SK-N-SH treated with all-trans-retinoic acid at 6 μM for 48 hours (cell line): ENCODE measurements around the gene GPR137B.

Experiments used
- ATAC-seq: fragments of 200-7000 bp; cut with Tn5 transposase; 3 replicates; pipeline ENCODE4 v1.9.1; 2020; ENCODE audit warnings: mild to moderate bottlenecking, moderate library complexity
- ARNTL ChIP-seq: fragments of 450-650 bp; formaldehyde crosslinking; IDR thresholded peaks from 2 replicates; pipeline ENCODE4 v1.5.0; 2020; ENCODE audit warnings: low read depth, mild to moderate bottlenecking, moderate library complexity, borderline replicate concordance
- CREB5 ChIP-seq: fragments of 250-450 bp; sonication (Bioruptor Pico); IDR thresholded peaks from 2 replicates; pipeline ENCODE4 v1.5.1; 2020; ENCODE audit warnings: low read depth, mild to moderate bottlenecking, moderate library complexity
- CSDC2 ChIP-seq: fragments of 250-450 bp; sonication (Bioruptor Pico); IDR thresholded peaks from 2 replicates; pipeline ENCODE4 v1.5.0; 2020; ENCODE audit warnings: mild to moderate bottlenecking, moderate library complexity
- CSRNP3 ChIP-seq: fragments of 250-450 bp; sonication (Bioruptor Pico); IDR thresholded peaks from 2 replicates; pipeline ENCODE4 v1.5.1; 2021; ENCODE audit warnings: mild to moderate bottlenecking, moderate library complexity
- GLIS3 ChIP-seq: fragments of 250-450 bp; sonication (Bioruptor Pico); IDR thresholded peaks from 2 replicates; pipeline ENCODE4 v1.5.0; 2020; ENCODE audit warnings: mild to moderate bottlenecking, moderate library complexity
- ISL1 ChIP-seq: fragments of 250-450 bp; sonication (Bioruptor Pico); IDR thresholded peaks from 2 replicates; pipeline ENCODE4 v2.1.2; 2022; ENCODE audit warnings: mild to moderate bottlenecking, moderate library complexity
- OSR1 ChIP-seq: fragments of 250-450 bp; sonication (Bioruptor Pico); IDR thresholded peaks from 2 replicates; pipeline ENCODE4 v1.8.0; 2022; ENCODE audit warnings: moderate library complexity, mild to moderate bottlenecking, inconsistent platforms
- POU6F1 ChIP-seq: fragments of 250-450 bp; sonication (Bioruptor Pico); IDR thresholded peaks from 2 replicates; pipeline ENCODE4 v1.8.0; 2021; ENCODE audit warnings: low read depth, mild to moderate bottlenecking, moderate library complexity, borderline replicate concordance
- PPARA ChIP-seq: fragments of 250-450 bp; sonication (Bioruptor Pico); IDR thresholded peaks from 2 replicates; pipeline ENCODE4 v1.5.0; 2020; ENCODE audit warnings: mild to moderate bottlenecking, borderline replicate concordance
- RARB ChIP-seq: fragments of 250-450 bp; sonication (Bioruptor Pico); IDR thresholded peaks from 2 replicates; pipeline ENCODE4 v1.8.0; 2021; ENCODE audit warnings: mild to moderate bottlenecking, moderate library complexity
- SNAI2 ChIP-seq: fragments of 250-450 bp; sonication (Bioruptor Pico); IDR thresholded peaks from 2 replicates; pipeline ENCODE4 v1.5.0; 2020; ENCODE audit warnings: mild to moderate bottlenecking, moderate library complexity
- TCF4 ChIP-seq: fragments of 250-450 bp; sonication (Bioruptor Pico); IDR thresholded peaks from 2 replicates; pipeline ENCODE4 v1.8.0; 2021; ENCODE audit warnings: mild to moderate bottlenecking, moderate library complexity, borderline replicate concordance
- TOX ChIP-seq: fragments of 250-450 bp; sonication (Bioruptor Pico); IDR thresholded peaks from 2 replicates; pipeline ENCODE4 v1.8.0; 2021; ENCODE audit warnings: mild to moderate bottlenecking, moderate library complexity, borderline replicate concordance
- ZC3H10 ChIP-seq: fragments of 250-450 bp; sonication (Bioruptor Pico); IDR thresholded peaks from 2 replicates; pipeline ENCODE4 v1.5.1; 2021; ENCODE audit warnings: mild to moderate bottlenecking, moderate library complexity
- ZFP30 ChIP-seq: fragments of 450-650 bp; formaldehyde crosslinking; IDR thresholded peaks from 2 replicates; pipeline ENCODE4 v1.5.0; 2022; ENCODE audit warnings: mild to moderate bottlenecking, moderate library complexity
- ZNF565 ChIP-seq: fragments of 450-650 bp; formaldehyde crosslinking; conservative IDR thresholded peaks from 2 replicates; pipeline ENCODE4 v1.5.0; 2020; ENCODE audit warnings: low read depth, mild to moderate bottlenecking, moderate library complexity
- ZNF70 ChIP-seq: fragments of 450-650 bp; formaldehyde crosslinking; IDR thresholded peaks from 2 replicates; pipeline ENCODE4 v1.5.0; 2020; ENCODE audit warnings: mild to moderate bottlenecking, moderate library complexity
- ZNF8 ChIP-seq: fragments of 450-650 bp; formaldehyde crosslinking; IDR thresholded peaks from 2 replicates; pipeline ENCODE4 v1.5.0; 2020; ENCODE audit warnings: mild to moderate bottlenecking, moderate library complexity
- TF ChIP-seq, protein P1 (sequence below): fragments of 250-450 bp; sonication (Bioruptor Pico); IDR thresholded peaks from 2 replicates; pipeline ENCODE4 v1.5.0; 2020; ENCODE audit warnings: mild to moderate bottlenecking, moderate library complexity
- TF ChIP-seq, protein P2 (sequence below): fragments of 250-450 bp; sonication (Bioruptor Pico); IDR thresholded peaks from 2 replicates; pipeline ENCODE4 v1.8.0; 2020; ENCODE audit warnings: mild to moderate bottlenecking, moderate library complexity, borderline replicate concordance

GPR137B gene

DNA sequence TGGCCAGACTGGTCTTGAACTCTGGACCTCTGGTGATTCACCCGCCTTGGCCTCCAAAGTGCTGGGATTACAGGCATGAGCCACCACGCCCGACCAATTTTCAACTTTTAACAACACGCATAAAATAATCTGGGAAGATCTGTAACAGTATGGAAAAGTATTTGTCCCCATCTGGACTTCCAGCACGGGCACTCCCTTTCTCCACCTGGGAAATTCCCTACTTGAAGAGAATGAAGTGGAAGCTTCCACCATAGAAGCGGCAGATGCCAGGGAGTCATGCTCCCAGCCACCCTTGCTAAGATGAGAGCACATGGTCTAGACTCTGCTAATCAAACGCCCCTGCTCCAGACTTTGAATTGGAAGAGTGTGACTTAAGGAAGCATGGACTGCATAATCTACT lies 9.0 kb upstream of the GPR137B start:
- TF ChIP-seq GLIS3 (no peak), PPARA (CRISPR knock-in tag) (no peak), ZNF565 (no peak), ZFP30 (no peak)
- no peak for ATAC-seq

GRCh38 chr1:236133802-236134201 lies 8.5 kb upstream of the GPR137B start:
- no peak for ATAC-seq

GRCh38 chr1:236137285-236137852 lies 5.0 kb upstream of the GPR137B start:
- TF ChIP-seq PPARA (CRISPR knock-in tag) (no peak), ZNF70 (CRISPR knock-in tag) (no peak)
- no peak for ATAC-seq

More at GRCh38 chr1:236133802-236134201, 8.5 kb upstream of the GPR137B start:
- no peak for TF ChIP-seq GLIS3
- TF ChIP-seq, protein P1, sequence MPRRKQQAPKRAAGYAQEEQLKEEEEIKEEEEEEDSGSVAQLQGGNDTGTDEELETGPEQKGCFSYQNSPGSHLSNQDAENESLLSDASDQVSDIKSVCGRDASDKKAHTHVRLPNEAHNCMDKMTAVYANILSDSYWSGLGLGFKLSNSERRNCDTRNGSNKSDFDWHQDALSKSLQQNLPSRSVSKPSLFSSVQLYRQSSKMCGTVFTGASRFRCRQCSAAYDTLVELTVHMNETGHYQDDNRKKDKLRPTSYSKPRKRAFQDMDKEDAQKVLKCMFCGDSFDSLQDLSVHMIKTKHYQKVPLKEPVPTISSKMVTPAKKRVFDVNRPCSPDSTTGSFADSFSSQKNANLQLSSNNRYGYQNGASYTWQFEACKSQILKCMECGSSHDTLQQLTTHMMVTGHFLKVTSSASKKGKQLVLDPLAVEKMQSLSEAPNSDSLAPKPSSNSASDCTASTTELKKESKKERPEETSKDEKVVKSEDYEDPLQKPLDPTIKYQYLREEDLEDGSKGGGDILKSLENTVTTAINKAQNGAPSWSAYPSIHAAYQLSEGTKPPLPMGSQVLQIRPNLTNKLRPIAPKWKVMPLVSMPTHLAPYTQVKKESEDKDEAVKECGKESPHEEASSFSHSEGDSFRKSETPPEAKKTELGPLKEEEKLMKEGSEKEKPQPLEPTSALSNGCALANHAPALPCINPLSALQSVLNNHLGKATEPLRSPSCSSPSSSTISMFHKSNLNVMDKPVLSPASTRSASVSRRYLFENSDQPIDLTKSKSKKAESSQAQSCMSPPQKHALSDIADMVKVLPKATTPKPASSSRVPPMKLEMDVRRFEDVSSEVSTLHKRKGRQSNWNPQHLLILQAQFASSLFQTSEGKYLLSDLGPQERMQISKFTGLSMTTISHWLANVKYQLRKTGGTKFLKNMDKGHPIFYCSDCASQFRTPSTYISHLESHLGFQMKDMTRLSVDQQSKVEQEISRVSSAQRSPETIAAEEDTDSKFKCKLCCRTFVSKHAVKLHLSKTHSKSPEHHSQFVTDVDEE (CRISPR knock-in tag) = no peak
- no peak for TF ChIP-seq ZNF565
- TF ChIP-seq TOX (CRISPR knock-in tag) = no peak
- no peak for TF ChIP-seq ZNF70 (CRISPR knock-in tag)
- TF ChIP-seq, protein P2, sequence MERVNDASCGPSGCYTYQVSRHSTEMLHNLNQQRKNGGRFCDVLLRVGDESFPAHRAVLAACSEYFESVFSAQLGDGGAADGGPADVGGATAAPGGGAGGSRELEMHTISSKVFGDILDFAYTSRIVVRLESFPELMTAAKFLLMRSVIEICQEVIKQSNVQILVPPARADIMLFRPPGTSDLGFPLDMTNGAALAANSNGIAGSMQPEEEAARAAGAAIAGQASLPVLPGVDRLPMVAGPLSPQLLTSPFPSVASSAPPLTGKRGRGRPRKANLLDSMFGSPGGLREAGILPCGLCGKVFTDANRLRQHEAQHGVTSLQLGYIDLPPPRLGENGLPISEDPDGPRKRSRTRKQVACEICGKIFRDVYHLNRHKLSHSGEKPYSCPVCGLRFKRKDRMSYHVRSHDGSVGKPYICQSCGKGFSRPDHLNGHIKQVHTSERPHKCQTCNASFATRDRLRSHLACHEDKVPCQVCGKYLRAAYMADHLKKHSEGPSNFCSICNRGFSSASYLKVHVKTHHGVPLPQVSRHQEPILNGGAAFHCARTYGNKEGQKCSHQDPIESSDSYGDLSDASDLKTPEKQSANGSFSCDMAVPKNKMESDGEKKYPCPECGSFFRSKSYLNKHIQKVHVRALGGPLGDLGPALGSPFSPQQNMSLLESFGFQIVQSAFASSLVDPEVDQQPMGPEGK (CRISPR knock-in tag) = no peak
- no peak for TF ChIP-seq TCF4 (CRISPR knock-in tag)
- TF ChIP-seq CSDC2 (CRISPR knock-in tag) = no peak
- TF ChIP-seq ZNF8 (CRISPR knock-in tag) = no peak
- TF ChIP-seq OSR1 = no peak
- no peak for TF ChIP-seq ISL1 (CRISPR knock-in tag)
- TF ChIP-seq ZFP30 = no peak

GRCh38 chr1:236139495-236139894 lies 2.8 kb upstream of the GPR137B start:
- TF ChIP-seq CSDC2 (CRISPR knock-in tag) (no peak), SNAI2 (CRISPR knock-in tag) (no peak), POU6F1 (CRISPR knock-in tag) (no peak), ZC3H10 (no peak), CREB5 (CRISPR knock-in tag) (no peak), GLIS3 (no peak)
- ATAC-seq = no peak

DNA sequence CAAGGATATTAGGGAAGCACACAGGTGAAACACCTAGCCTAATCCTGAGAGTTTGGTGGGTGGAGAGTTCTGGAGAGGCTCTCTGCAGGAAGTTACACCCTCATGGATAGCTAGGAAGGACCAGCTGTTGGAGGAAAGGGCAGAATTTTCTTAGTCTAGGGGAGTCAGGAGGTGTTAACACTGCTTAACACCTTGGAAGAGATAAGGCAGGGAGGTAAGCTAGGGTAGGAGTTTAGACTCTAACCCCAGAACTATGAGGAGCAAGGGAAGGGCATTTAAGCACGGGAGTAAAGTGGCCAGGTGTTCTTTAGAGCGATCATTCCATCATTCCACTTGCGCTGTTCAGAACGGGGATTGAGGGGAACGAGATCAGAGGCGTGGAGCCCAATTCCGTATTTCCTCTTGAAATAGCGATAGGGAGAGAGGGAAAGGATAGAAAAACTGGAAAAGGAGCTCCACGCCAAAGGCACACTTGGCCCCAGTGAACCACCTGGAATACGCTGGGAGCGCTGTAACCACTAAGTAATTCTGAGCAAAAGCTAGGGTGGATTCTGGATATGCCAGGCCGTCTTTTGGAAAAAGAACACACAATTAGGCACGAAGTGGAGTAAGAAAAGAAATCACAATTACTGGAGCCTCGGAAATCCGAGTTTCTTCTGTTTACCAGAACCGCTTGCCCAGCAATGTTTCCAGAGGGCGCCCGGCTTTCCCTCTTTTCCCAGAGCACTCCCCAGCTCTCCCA lies 1.5 kb upstream of the GPR137B start:
- TF ChIP-seq CREB5 (CRISPR knock-in tag) = no peak
- TF ChIP-seq, protein P2 (CRISPR knock-in tag) = no peak
- TF ChIP-seq SNAI2 (CRISPR knock-in tag) = no peak
- TF ChIP-seq CSRNP3 = no peak
- TF ChIP-seq ZNF70 (CRISPR knock-in tag) = no peak
- TF ChIP-seq ZFP30 = no peak
- TF ChIP-seq RARB (CRISPR knock-in tag) = no peak
- no peak for TF ChIP-seq ZC3H10
- no peak for TF ChIP-seq GLIS3
- TF ChIP-seq ISL1 (CRISPR knock-in tag) = no peak
- no peak for TF ChIP-seq OSR1
- TF ChIP-seq ARNTL (CRISPR knock-in tag) = no peak
- no peak for TF ChIP-seq ZNF8 (CRISPR knock-in tag)
- no peak for TF ChIP-seq CSDC2 (CRISPR knock-in tag)
- peak; percentile 55 for ATAC-seq
